PC-3 (cell line): ENCODE data around the gene EPHA1.

Experiments
- EZH2phosphoT487 ChIP-seq: fragments of 300-600 bp; sonication (generic); IDR thresholded peaks from 2 replicates; pipeline ENCODE4 v1.6.1; 2018; ENCODE audit warnings: mild to moderate bottlenecking, antibody characterized with exemption, low read length, borderline replicate concordance
- TF ChIP-seq, protein P1 (sequence below): fragments of 300-600 bp; sonication (generic); conservative IDR thresholded peaks from 2 replicates; pipeline ENCODE4 v1.5.1; 2017; ENCODE audit warnings: antibody characterized with exemption, low read depth, mild to moderate bottlenecking, low read length

DNA sequence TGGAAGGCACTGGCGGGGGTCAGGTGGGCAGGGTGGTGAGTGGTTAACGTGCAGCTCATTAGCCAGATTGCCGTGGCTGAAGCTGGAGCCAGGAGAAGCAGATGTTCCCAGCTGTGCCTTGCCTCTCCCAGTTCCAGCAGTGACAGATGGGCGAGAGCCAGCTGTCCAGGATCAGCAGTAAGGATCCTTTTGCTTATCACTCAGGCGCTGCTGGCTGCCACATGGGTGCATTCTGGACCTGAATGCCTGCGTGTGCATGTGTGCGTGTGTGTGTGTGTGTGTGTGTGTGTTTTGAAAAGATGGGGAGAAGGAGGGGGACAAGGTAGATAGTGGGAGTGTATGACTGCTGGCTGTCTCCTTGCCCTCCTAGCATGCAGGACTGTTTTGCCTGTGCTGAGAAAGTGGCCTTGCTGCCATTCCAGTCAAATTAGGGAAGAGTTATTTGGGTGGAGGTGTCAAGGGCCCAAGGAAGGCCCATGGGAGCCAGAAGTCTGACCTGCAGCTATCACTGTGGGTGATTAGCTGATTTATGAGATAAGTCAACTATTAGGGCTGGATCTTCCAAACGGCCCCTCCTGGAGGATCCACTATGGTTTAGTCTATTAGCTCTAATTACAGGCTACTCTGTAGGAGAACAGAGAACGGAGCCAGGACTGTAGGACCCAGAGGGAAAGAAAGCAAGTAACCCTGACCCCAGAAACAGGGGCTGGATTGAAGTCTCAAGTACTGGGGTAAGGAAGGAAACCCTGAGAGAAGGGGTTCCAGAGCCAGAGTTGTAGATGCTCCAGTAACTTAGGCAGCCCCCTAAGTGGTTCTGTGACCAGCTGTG, 3.3 kb downstream of the EPHA1 start:
- no peak for TF ChIP-seq EZH2phosphoT487
- TF ChIP-seq, protein P1, sequence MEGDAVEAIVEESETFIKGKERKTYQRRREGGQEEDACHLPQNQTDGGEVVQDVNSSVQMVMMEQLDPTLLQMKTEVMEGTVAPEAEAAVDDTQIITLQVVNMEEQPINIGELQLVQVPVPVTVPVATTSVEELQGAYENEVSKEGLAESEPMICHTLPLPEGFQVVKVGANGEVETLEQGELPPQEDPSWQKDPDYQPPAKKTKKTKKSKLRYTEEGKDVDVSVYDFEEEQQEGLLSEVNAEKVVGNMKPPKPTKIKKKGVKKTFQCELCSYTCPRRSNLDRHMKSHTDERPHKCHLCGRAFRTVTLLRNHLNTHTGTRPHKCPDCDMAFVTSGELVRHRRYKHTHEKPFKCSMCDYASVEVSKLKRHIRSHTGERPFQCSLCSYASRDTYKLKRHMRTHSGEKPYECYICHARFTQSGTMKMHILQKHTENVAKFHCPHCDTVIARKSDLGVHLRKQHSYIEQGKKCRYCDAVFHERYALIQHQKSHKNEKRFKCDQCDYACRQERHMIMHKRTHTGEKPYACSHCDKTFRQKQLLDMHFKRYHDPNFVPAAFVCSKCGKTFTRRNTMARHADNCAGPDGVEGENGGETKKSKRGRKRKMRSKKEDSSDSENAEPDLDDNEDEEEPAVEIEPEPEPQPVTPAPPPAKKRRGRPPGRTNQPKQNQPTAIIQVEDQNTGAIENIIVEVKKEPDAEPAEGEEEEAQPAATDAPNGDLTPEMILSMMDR, result no peak
